Measurements from ENCODE around the gene ADAMTS12. TPM values are rescaled to one million over a fixed set of nuclear protein-coding genes. Genes with fewer than 3 reads are reported as not detected.

ADAMTS12 gene
- total and polyA plus RNA-seq, 9 of the 15 experiments (the other 6 are each of a cell fraction or from before 2014, with no cell fraction given), result 0.11 TPM; not detected in 8

- no peak for ATAC-seq
- no peak overlapping the region for H3K4me3 ChIP-seq
- BruUV-seq (replicated peaks), result no TSS peak
- H3K4me1 ChIP-seq (replicated peaks in 1 of 2; ENCODE audit: control insufficient read depth in 2 of 2, insufficient read depth in 2 of 2, low read length in 2 of 2), result no peaks in the 10 kb centered on the region
- H3K27ac ChIP-seq (ENCODE audit: extremely low read depth, low read depth, low read length), result no peak overlapping the region
- H2AFZ ChIP-seq (ENCODE audit: low read depth, low read length), result no peak overlapping the region
- no peaks in the 10 kb centered on the region for H4K20me1 ChIP-seq (replicated peaks; ENCODE audit: control insufficient read depth, insufficient read depth, low read length)
- WGBS (ENCODE audit: insufficient coverage, low coverage, missing lambda C conversion rate), result 0% methylated on average over 2 of the region's 2 CpGs
- no peaks in the 10 kb centered on the region for H3K36me3 ChIP-seq (ENCODE audit: control insufficient read depth, insufficient read depth, low read length)
- intact Hi-C loops (cut with micrococcal nuclease) (no loop called here), in situ Hi-C loops (cut with MboI) (no loop called here)
- no peaks in the 10 kb centered on the region for H3K9me1 ChIP-seq (ENCODE audit: control insufficient read depth, insufficient read depth, low read length)
- ChIA-PET POLR2A (no interaction called here), CTCF (ENCODE audit: low intra/inter-chr PET ratio) (no interaction called here)
- no peaks in the 10 kb centered on the region for H3K79me2 ChIP-seq (ENCODE audit: control insufficient read depth, insufficient read depth, low read length)
- FAIRE-seq, result no peak
- no peak overlapping the region for H3K4me2 ChIP-seq (ENCODE audit: insufficient read depth, low read length)
- H3K27me3 ChIP-seq (ENCODE audit: control insufficient read depth in 2 of 2, insufficient read depth in 2 of 2, low read length in 2 of 2), result no peaks in the 10 kb centered on the region
- TF ChIP-seq TFE3 (CRISPR knock-in tag; IDR thresholded peaks at IDR 0.05) (peak; percentile 52), PTTG1 (tag; IDR thresholded peaks at IDR 0.05; ENCODE audit: low read depth) (no peak)
- DNase-seq (ENCODE audit: extremely low read depth in 1 of 4, low spot score in 3 of 4), result no peak
- no peak overlapping the region for H3K9ac ChIP-seq (ENCODE audit: insufficient read depth in 1 of 2, low read depth in 2 of 2, low read length in 2 of 2)
- no peaks in the 10 kb centered on the region for H3K9me3 ChIP-seq (replicated peaks; ENCODE audit: control insufficient read depth, insufficient read depth, low read depth, low read length)
Measured at GRCh38 chr5:33633699-33634098, 258.1 kb downstream of the ADAMTS12 start.

GRCh38 chr5:33631786-33632185 is 260.0 kb downstream of the ADAMTS12 start:
- ATAC-seq (no peak), FAIRE-seq (no peak), DNase-seq (ENCODE audit: extremely low read depth in 1 of 4, low spot score in 3 of 4) (no peak)
- 0% methylated on average over 1 of the region's 1 CpG for WGBS (ENCODE audit: insufficient coverage, low coverage, missing lambda C conversion rate)
- H3K4me3 ChIP-seq, result no peak overlapping the region
- POLR2A ChIA-PET, result interaction anchor here (0.5 to 0.6 kb wide), 2 partner anchors 11 to 241 kb away, joined by 3 read pairs; no protein-coding TSS in a partner anchor
- no peak overlapping the region for H3K9ac ChIP-seq (ENCODE audit: insufficient read depth in 1 of 2, low read depth in 2 of 2, low read length in 2 of 2)
- H3K27me3 ChIP-seq (ENCODE audit: control insufficient read depth in 2 of 2, insufficient read depth in 2 of 2, low read length in 2 of 2), result no peaks in the 10 kb centered on the region
- no peaks in the 10 kb centered on the region for H3K4me1 ChIP-seq (replicated peaks in 1 of 2; ENCODE audit: control insufficient read depth in 2 of 2, insufficient read depth in 2 of 2, low read length in 2 of 2)
- in situ Hi-C loops (cut with MboI), result no loop called here
- no peak overlapping the region for H3K27ac ChIP-seq (ENCODE audit: extremely low read depth, low read depth, low read length)
- no peaks in the 10 kb centered on the region for H3K9me3 ChIP-seq (replicated peaks; ENCODE audit: control insufficient read depth, insufficient read depth, low read depth, low read length)
- BruUV-seq (replicated peaks), result no TSS peak
- H2AFZ ChIP-seq (ENCODE audit: low read depth, low read length), result no peak overlapping the region
- intact Hi-C loops (cut with micrococcal nuclease), result no loop called here
- no peaks in the 10 kb centered on the region for H3K9me1 ChIP-seq (ENCODE audit: control insufficient read depth, insufficient read depth, low read length)
- no peak overlapping the region for H3K4me2 ChIP-seq (ENCODE audit: insufficient read depth, low read length)
- TF ChIP-seq ZBTB49 (CRISPR knock-in tag; IDR thresholded peaks at IDR 0.05; ENCODE audit: borderline replicate concordance) (no peak), CEBPG (CRISPR knock-in tag; IDR thresholded peaks at IDR 0.05) (no peak), CEBPG (tag; conservative IDR thresholded peaks at IDR 0.05 in 1 of 2, IDR thresholded peaks at IDR 0.05 in 1 of 2) (no peak), MAZ (CRISPR knock-in tag; conservative IDR thresholded peaks at IDR 0.05 in 1 of 2, IDR thresholded peaks at IDR 0.05 in 1 of 2) (no peak)
- no peaks in the 10 kb centered on the region for H4K20me1 ChIP-seq (replicated peaks; ENCODE audit: control insufficient read depth, insufficient read depth, low read length)
- CTCF ChIA-PET (ENCODE audit: low intra/inter-chr PET ratio), result no interaction called here
- H3K79me2 ChIP-seq (ENCODE audit: control insufficient read depth, insufficient read depth, low read length), result no peaks in the 10 kb centered on the region
- no peaks in the 10 kb centered on the region for H3K36me3 ChIP-seq (ENCODE audit: control insufficient read depth, insufficient read depth, low read length)
